ENCODE results near the gene SLC10A3.

GRCh38 chrX:154459832-154460231 is 30.6 kb downstream of the SLC10A3 start:
- no peak for TF ChIP-seq CTCF (conservative IDR thresholded peaks at IDR 0.05 in 1 of 2, IDR thresholded peaks at IDR 0.05 in 1 of 2; ENCODE audit: low read depth in 1 of 2, low read length in 2 of 2)
- TF ChIP-seq EZH2 (IDR thresholded peaks at IDR 0.05; ENCODE audit: low read length, missing control alignments), result no peak
